OCI-LY7 (cell line): ENCODE data around the gene COL25A1. TPM values are rescaled to one million over a fixed set of nuclear protein-coding genes. Genes with fewer than 3 reads are reported as not detected.

Experiments used
- BruUV-seq: library from RNA; stranded (reverse); fragments of 400-500 nt; replicated peaks from 2 replicates; lab custom pipeline; 2021; lab: Mats Ljungman, UMichigan
- CTCF ChIA-PET: fragments of 300-600 bp; sonication (Branson Sonifier 250); formaldehyde crosslinking; loops from one replicate; lab custom pipeline; 2022; ENCODE audit warnings: antibody characterized with exemption; ENCODE audit not compliant: unreplicated experiment; lab: Charles Lee
- POLR2A ChIA-PET: fragments of 300-600 bp; sonication (Branson Sonifier 250); formaldehyde crosslinking; loops from one replicate; lab custom pipeline; 2022; ENCODE audit warnings: antibody characterized with exemption; lab: Charles Lee
- DNase-seq: peaks from one replicate; pipeline ENCODE4 v3.0.0-alpha.2; 2015; ENCODE audit warnings: low spot score
- H2AFZ ChIP-seq: fragments of 200-600 bp; sonication (generic), shearing (Covaris generic); 2 replicates; pipeline ENCODE4 v1.6.1; 2014; ENCODE audit warnings: mild to moderate bottlenecking, antibody characterized with exemption, low read length, moderate library complexity
- H3K27ac ChIP-seq: fragments of 200-600 bp; sonication (generic); 2 replicates; pipeline ENCODE4 v1.5.1; 2014; ENCODE audit warnings: mixed run types, low read depth, mild to moderate bottlenecking, moderate library complexity, low read length, inconsistent platforms; ENCODE audit not compliant: poor library complexity, severe bottlenecking
- H3K36me3 ChIP-seq: fragments of 200-600 bp; sonication (generic); 2 replicates; pipeline ENCODE4 v1.6.1; 2014; ENCODE audit warnings: mild to moderate bottlenecking, antibody characterized with exemption, low read length, moderate library complexity, mixed read lengths; ENCODE audit not compliant: insufficient read depth
- H3K4me1 ChIP-seq: fragments of 200-600 bp; sonication (generic); 2 replicates; pipeline ENCODE4 v1.5.1; 2014; ENCODE audit warnings: mild to moderate bottlenecking, low read length; ENCODE audit not compliant: insufficient read depth, poor library complexity, severe bottlenecking
- H3K4me2 ChIP-seq: fragments of 200-600 bp; sonication (generic); 2 replicates; pipeline ENCODE4 v1.6.1; 2014; ENCODE audit warnings: mild to moderate bottlenecking, low read length
- H3K4me3 ChIP-seq: fragments of 200-600 bp; sonication (generic); 2 replicates; pipeline ENCODE4 v1.5.1; 2014; ENCODE audit warnings: mild to moderate bottlenecking, low read depth, low read length; ENCODE audit not compliant: poor library complexity, severe bottlenecking
- H3K79me2 ChIP-seq: fragments of 200-600 bp; sonication (generic); 2 replicates; pipeline ENCODE4 v1.6.1; 2016; ENCODE audit warnings: low read depth, mild to moderate bottlenecking, low read length, moderate library complexity, mixed read lengths; ENCODE audit not compliant: insufficient read depth
- H3K9me2 ChIP-seq: fragments of 200-600 bp; sonication (generic); 2 replicates; pipeline ENCODE4 v1.6.1; 2016; ENCODE audit warnings: mild to moderate bottlenecking, low read length, mixed read lengths; ENCODE audit not compliant: insufficient read depth
- H3K9me3 ChIP-seq: fragments of 200-600 bp; sonication (generic); 2 replicates; pipeline ENCODE4 v1.6.1; 2014; ENCODE audit warnings: mild to moderate bottlenecking, mixed run types, low read length, mixed read lengths
- H4K20me1 ChIP-seq: fragments of 200-600 bp; sonication (generic); 2 replicates; pipeline ENCODE4 v1.6.1; 2014; ENCODE audit warnings: mild to moderate bottlenecking, antibody characterized with exemption, low read length, moderate library complexity, mixed read lengths; ENCODE audit not compliant: insufficient read depth
- CTCF ChIP-seq: fragments of 200-600 bp; sonication (generic); conservative IDR thresholded peaks from 2 replicates; pipeline ENCODE4 v1.5.1; 2014; ENCODE audit warnings: mild to moderate bottlenecking, antibody characterized with exemption, low read length, moderate library complexity, mixed read lengths
- EZH2phosphoT487 ChIP-seq: fragments of 200-600 bp; sonication (generic); IDR thresholded peaks from 2 replicates; pipeline ENCODE4 v1.6.1; 2018; ENCODE audit warnings: low read depth, borderline replicate concordance, mild to moderate bottlenecking, mixed run types, antibody characterized with exemption, low read length, moderate library complexity, mixed read lengths
- intact Hi-C: fragments of 100-400 bp; cut with micrococcal nuclease; formaldehyde crosslinking; loops from one replicate; pipeline ENCODE4 v1.10.0; 2022; ENCODE audit not compliant: unreplicated experiment
- total RNA-seq, 2 experiments: library from RNA; depleted of rRNA in 1 of 2; stranded (reverse); fragments of >200 nt in 1 of 2; shearing (Covaris generic) in 1 of 2; gene quantifications; 2 replicates each; pipeline ENCODE4 v1.2.3, GENCODE V29; 2014 to 2022

COL25A1 gene
- total RNA-seq, 2 experiments from 2014 or later: not detected

- H4K20me1 ChIP-seq: no peaks in the 10 kb centered on the region
- no peaks in the 10 kb centered on the region for H3K4me1 ChIP-seq
- intact Hi-C loops: no loop called here
- no TSS peak for BruUV-seq
- H3K79me2 ChIP-seq: no peaks in the 10 kb centered on the region
- no peak for DNase-seq
- H3K9me2 ChIP-seq: no peaks in the 10 kb centered on the region
- TF ChIP-seq CTCF (no peak), EZH2phosphoT487 (no peak)
- ChIA-PET POLR2A (interaction anchor here (0.6 kb wide), 3 partner anchors 28 to 1684 kb away, joined by 3 to 5 read pairs (median 3); no protein-coding TSS in a partner anchor), CTCF (no interaction called here)
- no peak overlapping the region for H3K4me3 ChIP-seq
- no peaks in the 10 kb centered on the region for H3K9me3 ChIP-seq
- no peak overlapping the region for H3K4me2 ChIP-seq
- H3K27ac ChIP-seq: no peak overlapping the region
- no peaks in the 10 kb centered on the region for H3K36me3 ChIP-seq
- no peak overlapping the region for H2AFZ ChIP-seq
These were observed 251.4 kb downstream of the COL25A1 start for GRCh38 chr4:109051054-109051453.

- ChIA-PET POLR2A (interaction anchor here (0.5 kb wide), 1 partner anchor 935 kb away, joined by 3 read pairs; no protein-coding TSS in a partner anchor), CTCF (no interaction called here)
- Histone ChIP-seq H2AFZ (no peak overlapping the region), H3K4me1 (no peaks in the 10 kb centered on the region), H3K4me3 (no peak overlapping the region), H3K4me2 (no peak overlapping the region), H3K36me3 (no peaks in the 10 kb centered on the region), H3K27ac (no peak overlapping the region), H3K9me2 (no peaks in the 10 kb centered on the region), H4K20me1 (no peaks in the 10 kb centered on the region), H3K79me2 (no peaks in the 10 kb centered on the region), H3K9me3 (no peaks in the 10 kb centered on the region)
- BruUV-seq: no TSS peak
- intact Hi-C loops: no loop called here
- TF ChIP-seq CTCF (no peak), EZH2phosphoT487 (no peak)
- no peak for DNase-seq
These were observed 252.5 kb downstream of the COL25A1 start for GRCh38 chr4:109049926-109050325.

GRCh38 chr4:109046471-109047201 lies 255.8 kb downstream of the COL25A1 start:
- no peaks in the 10 kb centered on the region for H3K9me2 ChIP-seq
- ChIA-PET CTCF (no interaction called here), POLR2A (interaction anchor here (0.6 kb wide), 1 partner anchor 219 kb away, joined by 3 read pairs; no protein-coding TSS in a partner anchor)
- H3K4me3 ChIP-seq: no peak overlapping the region
- TF ChIP-seq CTCF (no peak), EZH2phosphoT487 (no peak)
- H3K9me3 ChIP-seq: no peaks in the 10 kb centered on the region
- no TSS peak for BruUV-seq
- no peaks in the 10 kb centered on the region for H4K20me1 ChIP-seq
- H3K36me3 ChIP-seq: no peaks in the 10 kb centered on the region
- H3K27ac ChIP-seq: no peak overlapping the region
- H2AFZ ChIP-seq: no peak overlapping the region
- H3K4me2 ChIP-seq: no peak overlapping the region
- H3K79me2 ChIP-seq: no peaks in the 10 kb centered on the region
- DNase-seq: no peak
- H3K4me1 ChIP-seq: no peaks in the 10 kb centered on the region
- intact Hi-C loops: no loop called here
